Mammary epithelial cell (primary cell): ENCODE data around the gene RECK.

Experiments
- EZH2 ChIP-seq: IDR thresholded peaks from 2 replicates; pipeline ENCODE4 v1.6.1; 2012; ENCODE audit warnings: low read length, inconsistent platforms, borderline replicate concordance
- TF ChIP-seq, protein P1 (sequence below), 2 donors: IDR thresholded peaks in 1 of 2; conservative IDR thresholded peaks in 1 of 2; 2 replicates each; pipeline ENCODE4 v1.5.1; 2011 to 2012; ENCODE audit warnings: inconsistent platforms in 2 of 2, low read length in 2 of 2, mild to moderate bottlenecking in 2 of 2, control low read depth in 1 of 2, low read depth in 1 of 2; ENCODE audit not compliant: insufficient read depth in 1 of 2; ENCODE audit errors: extremely low read depth in 1 of 2

DNA sequence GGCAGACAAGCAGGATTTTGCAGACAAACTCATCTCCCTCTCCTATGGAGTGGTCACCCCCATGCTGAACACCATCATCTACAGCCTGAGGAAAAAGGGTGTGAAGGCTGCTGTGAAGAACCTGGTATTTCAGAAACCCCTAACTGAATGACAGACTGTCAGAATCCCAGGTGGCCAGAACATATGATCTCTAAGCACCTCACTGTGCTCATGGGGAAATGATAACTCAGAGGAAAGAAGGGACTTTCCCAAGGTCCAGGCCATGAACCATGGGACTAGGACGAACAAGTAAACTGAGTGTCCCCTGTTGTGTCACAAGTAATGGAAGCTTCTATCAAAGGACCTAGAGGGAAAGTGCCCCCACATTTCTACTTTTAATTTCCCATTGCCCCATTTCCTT lies 14.7 kb upstream of the RECK start:
- TF ChIP-seq, protein P1, sequence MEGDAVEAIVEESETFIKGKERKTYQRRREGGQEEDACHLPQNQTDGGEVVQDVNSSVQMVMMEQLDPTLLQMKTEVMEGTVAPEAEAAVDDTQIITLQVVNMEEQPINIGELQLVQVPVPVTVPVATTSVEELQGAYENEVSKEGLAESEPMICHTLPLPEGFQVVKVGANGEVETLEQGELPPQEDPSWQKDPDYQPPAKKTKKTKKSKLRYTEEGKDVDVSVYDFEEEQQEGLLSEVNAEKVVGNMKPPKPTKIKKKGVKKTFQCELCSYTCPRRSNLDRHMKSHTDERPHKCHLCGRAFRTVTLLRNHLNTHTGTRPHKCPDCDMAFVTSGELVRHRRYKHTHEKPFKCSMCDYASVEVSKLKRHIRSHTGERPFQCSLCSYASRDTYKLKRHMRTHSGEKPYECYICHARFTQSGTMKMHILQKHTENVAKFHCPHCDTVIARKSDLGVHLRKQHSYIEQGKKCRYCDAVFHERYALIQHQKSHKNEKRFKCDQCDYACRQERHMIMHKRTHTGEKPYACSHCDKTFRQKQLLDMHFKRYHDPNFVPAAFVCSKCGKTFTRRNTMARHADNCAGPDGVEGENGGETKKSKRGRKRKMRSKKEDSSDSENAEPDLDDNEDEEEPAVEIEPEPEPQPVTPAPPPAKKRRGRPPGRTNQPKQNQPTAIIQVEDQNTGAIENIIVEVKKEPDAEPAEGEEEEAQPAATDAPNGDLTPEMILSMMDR (conservative IDR thresholded peaks at IDR 0.05 in 1 of 2, IDR thresholded peaks at IDR 0.05 in 1 of 2; ENCODE audit: extremely low read depth in 1 of 2, insufficient read depth in 1 of 2, low read depth in 1 of 2, low read length in 2 of 2): no peak
- TF ChIP-seq EZH2: no peak
